B cell (primary cell): ENCODE data around the gene WNT11. TPM values are rescaled to one million over a fixed set of nuclear protein-coding genes. Genes with fewer than 3 reads are reported as not detected.
"Not testable (repeated sequence)": the region's sequence is repeated elsewhere in the genome, so short reads cannot be mapped to it uniquely, and the experiment has no call there.

ENCODE experiments used
- ATAC-seq: fragments of 200-7000 bp; cut with Tn5 transposase; one replicate; pipeline ENCODE4 v1.10.0; 2021; ENCODE audit warnings: low read depth, mild to moderate bottlenecking, moderate number of reproducible peaks, moderate library complexity
- CTCF ChIA-PET: fragments of 350-600 bp; sonication (Branson Sonifier 250); formaldehyde crosslinking; loops from one replicate; lab custom pipeline; 2021; ENCODE audit warnings: antibody characterized with exemption, inconsistent platforms; lab: Charles Lee
- POLR2A ChIA-PET: fragments of 350-600 bp; sonication (Branson Sonifier 250); formaldehyde crosslinking; loops from one replicate; lab custom pipeline; 2021; ENCODE audit warnings: antibody characterized with exemption; lab: Charles Lee
- DNase-seq: peaks from one replicate; pipeline ENCODE4 v3.0.0; 2013
- H2AFZ ChIP-seq: 2 replicates; pipeline ENCODE4 v1.6.1; 2012; ENCODE audit warnings: mild to moderate bottlenecking, low read depth, low read length; ENCODE audit not compliant: insufficient read depth, poor library complexity, severe bottlenecking
- H3K27ac ChIP-seq, 2 donors: 1 replicate in 1 of 2; 2 replicates in 1 of 2; pipeline ENCODE4 v1.5.1; 2012 to 2013; ENCODE audit warnings: low read length in 2 of 2, mild to moderate bottlenecking in 2 of 2, moderate library complexity in 1 of 2
- H3K27me3 ChIP-seq, 4 experiments: fragments of 200-600 bp in 1 of 4; sonication (generic) in 1 of 4; replicated peaks in 1 of 4; 1 replicate in 2 of 4; 2 replicates in 2 of 4; pipeline versions ENCODE4 v1.6.1 to v1.7.0; 2013 to 2016; ENCODE audit warnings: low read length in 3 of 4, mild to moderate bottlenecking in 2 of 4, mixed read lengths in 1 of 4, moderate library complexity in 1 of 4; ENCODE audit not compliant: insufficient read depth in 4 of 4, control insufficient read depth in 3 of 4; ENCODE audit errors: control extremely low read depth in 1 of 4
- H3K36me3 ChIP-seq, 2 experiments: replicated peaks in 1 of 2; 1 replicate in 1 of 2; 2 replicates in 1 of 2; pipeline versions ENCODE4 v1.6.1 to v1.7.1; 2013; ENCODE audit warnings: low read length in 1 of 2; ENCODE audit not compliant: insufficient read depth in 2 of 2, control insufficient read depth in 1 of 2; ENCODE audit errors: control extremely low read depth in 1 of 2, extremely low read depth in 1 of 2
- H3K4me1 ChIP-seq, 2 donors: fragments of 200-600 bp in 1 of 2; sonication (generic) in 1 of 2; 1 replicate in 1 of 2; 2 replicates in 1 of 2; pipeline versions ENCODE4 v1.5.1 to v1.6.1; 2013 to 2017; ENCODE audit warnings: low read length in 2 of 2; ENCODE audit not compliant: control insufficient read depth in 2 of 2, insufficient read depth in 2 of 2
- H3K4me2 ChIP-seq: replicated peaks from 2 replicates; pipeline ENCODE3; 2012; ENCODE audit warnings: mild to moderate bottlenecking, low read depth, low read length; ENCODE audit not compliant: poor library complexity, severe bottlenecking
- H3K4me3 ChIP-seq, 5 experiments: fragments of 200-600 bp in 1 of 5; sonication (generic) in 1 of 5; 1 replicate in 3 of 5; 2 replicates in 2 of 5; pipeline versions ENCODE4 v1.5.1 to v1.7.0; 2011 to 2016; ENCODE audit warnings: low read length in 4 of 5, mild to moderate bottlenecking in 4 of 5, low read depth in 2 of 5, control low read depth in 1 of 5, moderate library complexity in 1 of 5; ENCODE audit not compliant: insufficient read depth in 1 of 5; ENCODE audit errors: control extremely low read depth in 1 of 5, extremely low read depth in 1 of 5
- H3K79me2 ChIP-seq: fragments of 200-600 bp; sonication (generic); one replicate; pipeline ENCODE4 v1.6.0; 2016; ENCODE audit warnings: low read length; ENCODE audit not compliant: control insufficient read depth, insufficient read depth
- H3K9ac ChIP-seq: fragments of 200-600 bp; sonication (generic); 2 replicates; pipeline ENCODE4 v1.6.1; 2017; ENCODE audit warnings: mild to moderate bottlenecking, low read length, moderate library complexity
- H3K9me3 ChIP-seq, 3 donors: one replicate each; pipeline versions ENCODE4 v1.6.1 to v1.7.1; 2013; ENCODE audit warnings: low read length in 2 of 3; ENCODE audit not compliant: control insufficient read depth in 2 of 3, insufficient read depth in 1 of 3; ENCODE audit errors: control extremely low read depth in 1 of 3
- H4K20me1 ChIP-seq: 2 replicates; pipeline ENCODE4 v1.6.0; 2012; ENCODE audit warnings: mild to moderate bottlenecking, low read length; ENCODE audit not compliant: insufficient read depth, control insufficient read depth, poor library complexity, severe bottlenecking
- H3K27ac Mint-ChIP-seq: one replicate; pipeline ENCODE4 v1.8.0; 2021; ENCODE audit warnings: mixed read lengths
- H3K27me3 Mint-ChIP-seq: one replicate; pipeline ENCODE4 v1.8.0; 2021; ENCODE audit warnings: mixed read lengths
- H3K4me1 Mint-ChIP-seq: one replicate; pipeline ENCODE4 v1.8.0; 2021; ENCODE audit warnings: mixed read lengths
- H3K4me3 Mint-ChIP-seq: one replicate; pipeline ENCODE4 v1.8.0; 2021; ENCODE audit warnings: mixed read lengths
- H3K9me3 Mint-ChIP-seq: one replicate; pipeline ENCODE4 v1.8.0; 2022; ENCODE audit warnings: mixed read lengths; ENCODE audit not compliant: insufficient read depth
- EZH2 ChIP-seq: IDR thresholded peaks from 2 replicates; pipeline ENCODE4 v1.6.1; 2012; ENCODE audit warnings: borderline replicate concordance, low read depth, mild to moderate bottlenecking, moderate library complexity, low read length; ENCODE audit not compliant: insufficient read depth, poor library complexity, severe bottlenecking
- WGBS: methylation state at CpG from one replicate; pipeline ENCODE4 v1.1.5; 2013; ENCODE audit warnings: missing lambda C conversion rate; ENCODE audit not compliant: insufficient coverage; 5-methylcytosine and 5-hydroxymethylcytosine counted together
- intact Hi-C: fragments of 100-400 bp; cut with micrococcal nuclease; formaldehyde crosslinking; loops from one replicate; pipeline ENCODE4 v1.10.0; 2022
- polyA plus RNA-seq: library from polyadenylated mRNA; depleted of rRNA; stranded (reverse); fragments of >200 nt; gene quantifications from 2 replicates; pipeline ENCODE4 v1.2.3, GENCODE V29; 2012
- total RNA-seq, 2 donors: library from RNA; stranded (reverse); fragments of 120-200 nt in 1 of 2; gene quantifications; 1 replicate in 1 of 2; 2 replicates in 1 of 2; pipeline versions ENCODE4 v1.2.3 to v1.2.4, GENCODE V29; 2013 to 2022
- TF ChIP-seq, protein P1 (sequence below): fragments of 200-600 bp; IDR thresholded peaks from one replicate; pipeline ENCODE4 v1.8.0; 2022; ENCODE audit warnings: antibody characterized with exemption, mild to moderate bottlenecking

Gene WNT11
- total and polyA plus RNA-seq, 2 donors (not counting 1 experiment from before 2014, with no cell fraction given), result 0.39 TPM; not detected in 1

DNA sequence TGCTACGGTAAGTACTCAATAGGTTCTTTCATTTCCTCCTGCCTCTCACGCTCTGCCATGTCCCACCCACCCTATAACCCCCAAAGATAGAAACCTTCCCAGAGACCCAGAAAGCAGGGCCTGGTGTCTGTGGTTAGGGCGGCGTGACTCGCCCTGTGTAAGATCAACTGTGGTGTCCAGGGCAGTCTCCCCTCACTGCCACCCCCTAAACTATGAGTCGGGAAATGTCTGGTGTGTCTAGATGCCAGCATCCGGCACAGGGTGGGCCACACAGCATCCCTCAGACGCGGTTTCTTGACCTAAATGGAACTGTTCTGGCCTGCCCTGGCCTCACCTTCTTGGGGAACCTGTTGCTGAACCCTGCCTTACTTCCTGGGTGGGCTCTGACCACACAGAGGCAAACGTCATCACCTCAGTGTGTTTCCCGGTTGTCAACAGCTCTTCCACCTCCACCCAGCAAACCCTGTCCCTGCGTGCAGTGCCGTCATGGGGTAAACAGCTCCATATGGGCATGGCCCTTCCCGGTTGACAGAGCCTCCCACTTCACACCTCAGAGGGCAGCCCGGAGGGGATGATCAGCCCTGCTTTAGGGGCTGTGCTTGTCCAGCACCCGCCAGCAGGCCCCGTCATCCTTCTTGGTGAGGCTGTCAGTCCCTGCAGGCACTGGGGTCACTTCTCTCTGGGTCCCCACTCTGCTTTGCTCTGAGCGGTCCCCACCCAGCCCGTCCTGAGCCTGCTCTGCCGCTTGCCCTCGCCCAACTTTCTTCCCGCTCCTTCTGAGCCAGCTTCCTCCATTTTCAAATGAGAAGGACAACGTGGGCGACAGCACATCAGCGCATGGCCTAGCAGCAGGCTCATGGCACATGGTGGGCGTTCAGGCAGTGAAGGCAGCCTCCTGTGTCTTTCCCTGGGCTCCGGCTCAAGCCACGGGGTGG, 6.0 kb downstream of the WNT11 start:
- peaks cover 0 to 31% (median 17%) of the 10 kb centered on the region in 4 experiments for H3K27me3 ChIP-seq
- H3K4me2 ChIP-seq, result no peak overlapping the region
- intact Hi-C loops, result no loop called here
- H2AFZ ChIP-seq, result no peak overlapping the region
- peaks cover 0 to 3% (median 0%) of the 10 kb centered on the region in 3 donors for H3K9me3 ChIP-seq
- Mint-ChIP-seq H3K27ac (no peak overlapping the region), H3K4me1 (no peaks in the 10 kb centered on the region), H3K4me3 (no peak overlapping the region), H3K27me3 (peaks cover 14% of the 10 kb centered on the region), H3K9me3 (no peaks in the 10 kb centered on the region)
- no peak for ATAC-seq
- TF ChIP-seq, protein P1, sequence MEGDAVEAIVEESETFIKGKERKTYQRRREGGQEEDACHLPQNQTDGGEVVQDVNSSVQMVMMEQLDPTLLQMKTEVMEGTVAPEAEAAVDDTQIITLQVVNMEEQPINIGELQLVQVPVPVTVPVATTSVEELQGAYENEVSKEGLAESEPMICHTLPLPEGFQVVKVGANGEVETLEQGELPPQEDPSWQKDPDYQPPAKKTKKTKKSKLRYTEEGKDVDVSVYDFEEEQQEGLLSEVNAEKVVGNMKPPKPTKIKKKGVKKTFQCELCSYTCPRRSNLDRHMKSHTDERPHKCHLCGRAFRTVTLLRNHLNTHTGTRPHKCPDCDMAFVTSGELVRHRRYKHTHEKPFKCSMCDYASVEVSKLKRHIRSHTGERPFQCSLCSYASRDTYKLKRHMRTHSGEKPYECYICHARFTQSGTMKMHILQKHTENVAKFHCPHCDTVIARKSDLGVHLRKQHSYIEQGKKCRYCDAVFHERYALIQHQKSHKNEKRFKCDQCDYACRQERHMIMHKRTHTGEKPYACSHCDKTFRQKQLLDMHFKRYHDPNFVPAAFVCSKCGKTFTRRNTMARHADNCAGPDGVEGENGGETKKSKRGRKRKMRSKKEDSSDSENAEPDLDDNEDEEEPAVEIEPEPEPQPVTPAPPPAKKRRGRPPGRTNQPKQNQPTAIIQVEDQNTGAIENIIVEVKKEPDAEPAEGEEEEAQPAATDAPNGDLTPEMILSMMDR, result no peak
- TF ChIP-seq EZH2, result no peak
- H3K9ac ChIP-seq, result no peak overlapping the region
- DNase-seq, result no peak
- no peak overlapping the region for H3K4me3 ChIP-seq
- H3K36me3 ChIP-seq, result no peaks in the 10 kb centered on the region
- ChIA-PET POLR2A (no interaction called here), CTCF (interaction anchor here (2.4 kb wide), 1 partner anchor 8 kb away, joined by 18 read pairs; no protein-coding TSS in a partner anchor)
- no peak overlapping the region for H3K27ac ChIP-seq
- H3K4me1 ChIP-seq, result peaks cover 2 to 10% of the 10 kb centered on the region in 2 donors
- H4K20me1 ChIP-seq, result peaks cover 2% of the 10 kb centered on the region
- WGBS, result 95% methylated on average over 24 of the region's 28 CpGs
- H3K79me2 ChIP-seq, result no peaks in the 10 kb centered on the region

DNA sequence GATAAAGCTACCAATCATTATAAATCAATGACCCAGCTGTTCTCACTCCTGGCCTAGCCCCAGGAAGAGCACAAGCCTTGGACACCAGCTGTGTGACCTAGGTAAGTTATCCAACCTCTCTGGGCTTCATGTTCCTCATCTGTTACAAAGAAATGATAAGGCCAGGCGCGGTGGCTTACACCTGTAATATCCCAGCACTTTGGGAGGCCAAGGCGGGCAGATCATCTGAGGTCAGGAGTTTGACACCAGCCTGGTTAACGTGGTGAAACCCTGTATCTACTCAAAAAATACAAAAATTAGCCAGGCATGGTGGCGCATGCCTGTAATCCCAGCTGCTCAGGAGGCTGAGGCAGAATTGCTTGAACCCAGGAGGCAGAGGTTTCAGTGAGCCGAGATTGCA, 7.6 kb downstream of the WNT11 start:
- 92% methylated on average over 5 of the region's 6 CpGs for WGBS
- H3K4me2 ChIP-seq, ATAC-seq, H3K9ac ChIP-seq, H3K4me1 ChIP-seq, H3K4me3 Mint-ChIP-seq, H3K27ac Mint-ChIP-seq, intact Hi-C loops, H4K20me1 ChIP-seq, H3K27ac ChIP-seq, H2AFZ ChIP-seq, POLR2A ChIA-PET, H3K9me3 Mint-ChIP-seq, H3K4me3 ChIP-seq, H3K9me3 ChIP-seq, DNase-seq, H3K79me2 ChIP-seq, H3K27me3 Mint-ChIP-seq, H3K4me1 Mint-ChIP-seq, H3K36me3 ChIP-seq: not testable (repeated sequence)
- H3K27me3 ChIP-seq, result peaks cover 0 to 15% (median 1%) of the 10 kb centered on the region in 4 experiments
- CTCF ChIA-PET, result interaction anchor here (2.4 kb wide), 1 partner anchor 10 kb away, joined by 18 read pairs; no protein-coding TSS in a partner anchor
